ENCODE results near the gene CCT8L2. TPM values are rescaled to one million over a fixed set of nuclear protein-coding genes. Genes with fewer than 3 reads are reported as not detected.
"Not testable (repeated sequence)": the region's sequence is repeated elsewhere in the genome, so short reads cannot be mapped to it uniquely, and the experiment has no call there.

CCT8L2 gene
- total RNA-seq, 1 experiment from 2014 or later, result not detected

- H3K27ac ChIP-seq (ENCODE audit: low read length); H3K4me1 ChIP-seq (ENCODE audit: insufficient read depth, low read length); H2AFZ ChIP-seq (ENCODE audit: low read length); intact Hi-C loops (cut with micrococcal nuclease); H3K4me2 ChIP-seq (ENCODE audit: low read length); POLR2A ChIA-PET (ENCODE audit: unreplicated experiment); DNase-seq; H3K79me2 ChIP-seq (ENCODE audit: low read length); H3K27me3 ChIP-seq (ENCODE audit: low read length); H3K4me3 ChIP-seq (ENCODE audit: low read length); H4K20me1 ChIP-seq (ENCODE audit: low read length); ATAC-seq; BruUV-seq (replicated peaks); H3K9me2 ChIP-seq (replicated peaks; ENCODE audit: low read length); CTCF ChIA-PET; H3K9me3 ChIP-seq (ENCODE audit: low read length); H3K36me3 ChIP-seq (ENCODE audit: low read depth, low read length); H3F3A ChIP-seq (ENCODE audit: low read length, unreplicated experiment); H3K9ac ChIP-seq (ENCODE audit: low read length): not testable (repeated sequence)
These were observed 26.0 kb downstream of the CCT8L2 start for GRCh38 chr22:16566421-16567151.

DNA sequence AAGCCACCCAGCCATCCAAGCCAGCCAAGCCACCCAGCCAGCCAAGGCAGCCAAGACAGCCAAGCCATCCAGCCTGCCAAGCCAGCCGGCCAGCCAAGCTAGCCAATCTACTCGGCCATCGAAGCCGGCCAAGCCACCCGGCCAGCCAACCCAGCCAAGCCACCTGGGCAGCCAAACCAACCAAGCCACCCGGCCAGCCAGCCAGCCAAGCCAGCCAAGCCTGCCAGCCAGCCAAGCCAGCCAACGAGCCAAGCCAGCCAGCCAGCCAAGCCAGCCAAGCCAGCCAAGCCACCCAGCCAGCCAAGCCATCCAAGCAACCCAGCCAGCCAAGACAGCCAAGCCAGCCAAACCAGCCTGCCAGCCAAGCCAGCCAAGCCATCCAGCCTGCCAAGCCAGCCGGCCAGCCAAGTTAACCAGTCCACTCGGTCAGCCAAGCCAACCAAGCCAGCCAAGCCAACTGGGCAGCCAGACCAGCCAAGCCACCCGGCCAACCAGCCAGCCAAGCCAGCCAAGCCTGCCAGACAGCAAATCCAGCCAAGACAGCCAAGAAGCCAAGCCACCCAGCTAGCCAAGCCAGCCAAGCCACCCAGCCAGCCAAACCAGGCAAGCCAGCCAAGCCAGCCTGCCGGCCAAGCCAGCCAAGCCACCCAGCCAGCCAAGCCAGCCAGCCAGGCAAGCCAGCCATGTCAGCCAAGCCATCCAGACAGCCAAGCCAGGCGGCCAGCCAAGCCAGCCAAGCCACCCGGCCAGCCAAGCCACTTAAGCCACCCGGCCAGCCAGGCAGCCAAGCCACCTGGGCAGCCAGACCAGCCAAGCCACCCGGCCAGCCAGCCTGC is 26.8 kb downstream of the CCT8L2 start:
- H3K9me2 ChIP-seq (replicated peaks; ENCODE audit: low read length); H3K36me3 ChIP-seq (ENCODE audit: low read depth, low read length); DNase-seq; ATAC-seq; H3F3A ChIP-seq (ENCODE audit: low read length, unreplicated experiment); H3K9ac ChIP-seq (ENCODE audit: low read length); intact Hi-C loops (cut with micrococcal nuclease); H3K27me3 ChIP-seq (ENCODE audit: low read length); H3K4me2 ChIP-seq (ENCODE audit: low read length); H4K20me1 ChIP-seq (ENCODE audit: low read length); CTCF ChIA-PET; H3K4me1 ChIP-seq (ENCODE audit: insufficient read depth, low read length); POLR2A ChIA-PET (ENCODE audit: unreplicated experiment); H3K79me2 ChIP-seq (ENCODE audit: low read length); H3K4me3 ChIP-seq (ENCODE audit: low read length); H3K27ac ChIP-seq (ENCODE audit: low read length); BruUV-seq (replicated peaks); H2AFZ ChIP-seq (ENCODE audit: low read length); H3K9me3 ChIP-seq (ENCODE audit: low read length): not testable (repeated sequence)

- H3K4me1 ChIP-seq (ENCODE audit: insufficient read depth, low read length); CTCF ChIA-PET; H2AFZ ChIP-seq (ENCODE audit: low read length); DNase-seq; H3K9me2 ChIP-seq (replicated peaks; ENCODE audit: low read length); H3K9ac ChIP-seq (ENCODE audit: low read length); H3K27me3 ChIP-seq (ENCODE audit: low read length); ATAC-seq; H3K9me3 ChIP-seq (ENCODE audit: low read length); H3K4me3 ChIP-seq (ENCODE audit: low read length); H4K20me1 ChIP-seq (ENCODE audit: low read length); H3K27ac ChIP-seq (ENCODE audit: low read length); H3K36me3 ChIP-seq (ENCODE audit: low read depth, low read length); BruUV-seq (replicated peaks); H3K79me2 ChIP-seq (ENCODE audit: low read length); H3K4me2 ChIP-seq (ENCODE audit: low read length); POLR2A ChIA-PET (ENCODE audit: unreplicated experiment); H3F3A ChIP-seq (ENCODE audit: low read length, unreplicated experiment); intact Hi-C loops (cut with micrococcal nuclease): not testable (repeated sequence)
These were observed 27.6 kb downstream of the CCT8L2 start for GRCh38 chr22:16564837-16565584.

GRCh38 chr22:16563555-16564520 is 28.8 kb downstream of the CCT8L2 start:
- Histone ChIP-seq H3K79me2 (ENCODE audit: low read length) (no peaks in the 10 kb centered on the region), H3K27ac (ENCODE audit: low read length) (no peak overlapping the region), H4K20me1 (ENCODE audit: low read length) (no peaks in the 10 kb centered on the region), H2AFZ (ENCODE audit: low read length) (no peak overlapping the region), H3K36me3 (ENCODE audit: low read depth, low read length) (no peaks in the 10 kb centered on the region), H3K9me2 (replicated peaks; ENCODE audit: low read length) (no peaks in the 10 kb centered on the region), H3K4me3 (ENCODE audit: low read length) (no peak overlapping the region), H3K9me3 (ENCODE audit: low read length) (no peaks in the 10 kb centered on the region), H3F3A (ENCODE audit: low read length, unreplicated experiment) (no peaks in the 10 kb centered on the region), H3K4me1 (ENCODE audit: insufficient read depth, low read length) (no peaks in the 10 kb centered on the region), H3K9ac (ENCODE audit: low read length) (no peak overlapping the region), H3K4me2 (ENCODE audit: low read length) (no peak overlapping the region), H3K27me3 (ENCODE audit: low read length) (no peaks in the 10 kb centered on the region)
- TF ChIP-seq EZH2 (IDR thresholded peaks at IDR 0.05; ENCODE audit: low read length, unreplicated experiment), result no peak
- TF ChIP-seq, protein P1, sequence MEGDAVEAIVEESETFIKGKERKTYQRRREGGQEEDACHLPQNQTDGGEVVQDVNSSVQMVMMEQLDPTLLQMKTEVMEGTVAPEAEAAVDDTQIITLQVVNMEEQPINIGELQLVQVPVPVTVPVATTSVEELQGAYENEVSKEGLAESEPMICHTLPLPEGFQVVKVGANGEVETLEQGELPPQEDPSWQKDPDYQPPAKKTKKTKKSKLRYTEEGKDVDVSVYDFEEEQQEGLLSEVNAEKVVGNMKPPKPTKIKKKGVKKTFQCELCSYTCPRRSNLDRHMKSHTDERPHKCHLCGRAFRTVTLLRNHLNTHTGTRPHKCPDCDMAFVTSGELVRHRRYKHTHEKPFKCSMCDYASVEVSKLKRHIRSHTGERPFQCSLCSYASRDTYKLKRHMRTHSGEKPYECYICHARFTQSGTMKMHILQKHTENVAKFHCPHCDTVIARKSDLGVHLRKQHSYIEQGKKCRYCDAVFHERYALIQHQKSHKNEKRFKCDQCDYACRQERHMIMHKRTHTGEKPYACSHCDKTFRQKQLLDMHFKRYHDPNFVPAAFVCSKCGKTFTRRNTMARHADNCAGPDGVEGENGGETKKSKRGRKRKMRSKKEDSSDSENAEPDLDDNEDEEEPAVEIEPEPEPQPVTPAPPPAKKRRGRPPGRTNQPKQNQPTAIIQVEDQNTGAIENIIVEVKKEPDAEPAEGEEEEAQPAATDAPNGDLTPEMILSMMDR (conservative IDR thresholded peaks at IDR 0.05; ENCODE audit: low read depth, low read length), result no peak
- no peak for TF ChIP-seq EZH2phosphoT487 (IDR thresholded peaks at IDR 0.05; ENCODE audit: borderline replicate concordance, low read length)
- POLR2A ChIA-PET (ENCODE audit: unreplicated experiment), result no interaction called here
- intact Hi-C loops (cut with micrococcal nuclease), result no loop called here
- DNase-seq (no peak), ATAC-seq (no peak)
- no TSS peak for BruUV-seq (replicated peaks)
- CTCF ChIA-PET, result no interaction called here

All from PC-3 (cell line).